Stimulated activated naive CD4-positive, alpha-beta T cell treated with Interleukin-2 at 50 U/mL for 16 hours (primary cell): ENCODE measurements around the gene CHN2.

Experiments
- DNase-seq: peaks from one replicate; lab custom pipeline; 2025; lab: John Stamatoyannopoulos, UW

CHN2 gene

DNA sequence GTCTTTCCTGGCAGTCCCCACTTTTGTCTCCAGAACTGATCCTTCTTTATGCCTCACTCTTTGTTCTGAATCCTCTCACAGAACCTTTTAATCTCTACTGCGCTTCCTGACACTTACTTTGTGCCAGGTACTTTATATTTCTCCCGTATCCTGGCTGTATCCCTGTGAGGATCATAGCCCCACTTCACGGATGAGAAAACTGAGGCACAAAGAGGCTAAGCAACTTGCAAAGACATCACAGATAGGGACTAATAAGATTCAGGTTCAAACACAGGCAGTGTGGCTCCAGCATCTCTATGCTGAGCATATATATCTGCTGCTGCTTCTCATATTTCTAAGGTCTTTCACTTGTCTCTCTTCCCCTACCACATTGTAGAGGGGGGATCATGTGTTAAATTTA is 116.7 kb downstream of the CHN2 start:
- DNase-seq: no peak

DNA sequence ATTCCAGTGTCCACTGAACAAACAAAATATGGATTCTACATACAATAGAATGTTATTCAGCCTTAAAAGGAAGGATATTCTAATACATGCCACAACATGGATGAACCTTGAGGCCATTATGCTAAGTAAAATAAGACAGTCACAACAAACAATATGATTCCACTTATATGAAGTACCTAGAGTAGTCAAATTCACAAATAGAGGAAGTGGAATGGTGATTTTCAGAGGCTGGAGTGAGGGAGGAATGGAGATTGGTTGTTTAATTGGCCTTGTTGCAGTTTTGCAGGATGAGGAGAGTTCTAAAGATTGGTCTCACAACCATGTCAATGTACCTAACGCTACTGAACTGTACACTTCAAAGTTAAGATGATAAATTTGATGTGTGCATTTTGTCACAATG is 119.6 kb downstream of the CHN2 start:
- no peak for DNase-seq

- DNase-seq: no peak
These were observed 120.7 kb downstream of the CHN2 start for GRCh38 chr7:29315122-29315891.

GRCh38 chr7:29315892-29316270 is 121.3 kb downstream of the CHN2 start:
- no peak for DNase-seq

DNA sequence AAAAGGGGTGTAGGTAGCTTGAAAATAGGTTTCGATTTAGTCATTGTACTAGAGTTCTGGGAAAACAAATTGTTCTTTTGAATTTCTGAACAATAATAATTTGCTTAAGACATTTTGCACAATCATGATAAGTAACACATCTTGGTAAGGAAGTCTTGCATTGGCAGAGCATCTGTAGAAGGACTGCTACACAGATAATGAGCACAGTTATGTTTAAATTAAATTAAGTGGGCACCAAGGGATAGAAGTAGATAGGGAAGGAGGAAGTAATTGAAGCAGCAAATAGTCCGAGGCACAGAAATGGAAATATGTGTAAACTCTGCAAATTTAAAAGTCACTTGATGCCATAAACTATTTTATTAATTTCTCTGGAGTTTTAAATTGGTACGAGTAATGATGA is 122.4 kb downstream of the CHN2 start:
- no peak for DNase-seq

GRCh38 chr7:29318853-29319718 is 124.5 kb downstream of the CHN2 start:
- no peak for DNase-seq

- DNase-seq: no peak
These were observed 125.3 kb downstream of the CHN2 start for GRCh38 chr7:29319719-29320521.

DNA sequence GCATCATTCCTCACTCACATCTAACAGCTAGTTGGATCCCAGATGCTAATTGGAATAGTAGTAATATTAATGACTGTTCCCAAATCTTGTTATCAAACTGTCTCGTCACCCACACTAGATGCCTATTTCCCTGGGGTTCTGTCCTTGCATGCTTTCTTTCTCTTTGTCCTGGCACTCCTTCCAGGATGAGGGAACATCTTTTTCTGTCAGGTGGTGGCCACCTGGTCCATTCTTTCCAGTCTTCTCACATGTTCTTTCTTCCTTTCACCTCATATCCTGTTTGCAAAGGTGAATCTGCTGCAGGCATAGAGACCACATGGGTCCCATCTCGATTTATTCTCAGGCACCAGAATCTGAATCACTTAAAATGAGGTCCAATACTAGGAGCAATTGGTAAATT is 126.0 kb downstream of the CHN2 start:
- no peak for DNase-seq

DNA sequence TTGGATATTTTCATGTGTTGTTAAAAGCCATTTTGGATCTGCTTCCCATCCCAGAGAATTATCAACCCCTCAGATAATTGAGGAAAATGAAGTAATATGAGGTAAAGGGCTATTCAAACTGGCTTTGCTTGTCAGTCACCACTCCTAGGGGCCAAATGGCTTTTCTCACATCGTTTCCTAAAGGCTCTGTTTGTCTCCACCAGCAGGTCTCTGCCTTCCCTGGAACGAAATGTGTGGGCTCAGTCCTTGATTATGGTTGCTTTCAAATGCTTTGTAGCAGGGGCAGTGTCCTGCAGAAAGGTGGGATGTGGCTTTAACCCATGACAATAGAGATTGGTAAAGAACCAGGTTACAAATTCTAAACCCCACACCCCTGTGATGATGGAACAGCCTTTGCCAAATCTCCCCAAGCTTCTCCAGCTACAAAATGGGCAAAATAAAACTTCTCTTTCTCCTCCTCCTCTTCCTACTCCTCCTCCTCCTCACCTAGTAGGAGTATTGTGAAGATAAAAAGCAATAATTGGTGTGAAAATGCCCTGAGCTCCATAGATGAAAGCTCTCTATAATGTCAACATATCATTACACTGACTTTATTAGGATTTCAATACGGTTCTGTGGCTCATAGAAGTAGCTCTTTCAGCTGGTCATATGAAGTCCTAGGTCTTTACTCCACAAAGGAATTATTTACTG is 127.6 kb downstream of the CHN2 start:
- no peak for DNase-seq

DNA sequence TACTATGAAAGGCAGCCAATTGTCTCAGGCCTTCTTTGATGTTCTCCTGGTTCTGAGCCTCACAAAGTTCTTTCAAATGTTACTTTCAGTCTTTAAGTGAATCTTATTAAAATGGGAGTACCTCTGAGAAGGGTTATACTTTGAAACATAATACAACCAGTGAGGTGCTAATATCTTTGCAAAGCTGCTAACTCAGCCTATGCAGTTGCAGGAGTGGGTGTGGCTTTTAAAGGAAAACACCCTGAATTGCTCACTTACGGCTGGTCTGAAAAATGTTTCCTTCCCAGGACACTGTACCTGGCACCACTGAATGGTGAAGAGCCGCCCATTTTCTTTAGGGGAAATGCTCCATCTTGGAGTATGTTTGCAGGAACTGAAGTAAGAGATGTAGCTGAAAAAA is 130.9 kb downstream of the CHN2 start:
- no peak for DNase-seq

GRCh38 chr7:29326864-29327263 is 132.3 kb downstream of the CHN2 start:
- no peak for DNase-seq

- DNase-seq: no peak
These were observed 132.9 kb downstream of the CHN2 start for GRCh38 chr7:29327455-29327854.

DNA sequence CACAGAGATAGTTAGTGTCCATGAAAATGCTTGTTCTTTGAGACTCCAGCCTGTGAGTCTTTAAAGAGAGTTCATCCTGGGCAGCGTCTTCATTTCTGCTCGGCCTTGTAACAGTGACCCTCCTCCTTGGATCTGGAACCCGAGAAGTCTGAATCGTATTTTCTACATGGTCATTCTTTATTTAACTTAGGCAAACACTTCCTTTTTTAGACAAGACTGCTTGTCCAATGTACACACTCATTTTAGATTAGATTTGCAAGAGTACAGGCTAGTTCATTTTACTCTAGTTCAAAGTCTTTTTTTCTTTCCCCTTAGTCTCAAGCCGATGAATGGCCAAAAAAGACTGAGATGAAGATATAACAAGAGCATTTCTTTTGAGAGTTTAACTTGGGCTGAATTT is 133.5 kb downstream of the CHN2 start:
- DNase-seq: no peak

DNA sequence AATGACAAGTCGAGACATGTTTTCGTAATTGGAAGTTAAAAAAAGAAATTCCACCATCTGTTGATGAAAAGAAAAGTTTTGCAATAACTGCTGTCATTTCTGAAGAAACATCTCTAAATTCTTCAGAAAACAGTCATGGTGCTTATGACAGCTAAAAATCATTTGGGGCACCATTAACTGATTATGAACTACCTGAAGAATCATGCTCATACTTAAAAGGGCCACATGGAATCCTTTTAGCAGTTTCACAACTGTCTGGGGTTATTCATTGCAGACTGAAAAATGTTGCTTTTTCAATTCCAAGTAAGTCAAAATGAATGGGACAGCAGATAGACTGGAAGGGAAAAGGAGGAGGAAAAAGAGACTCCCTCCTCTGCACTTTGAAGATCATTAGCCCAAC is 134.2 kb downstream of the CHN2 start:
- no peak for DNase-seq

GRCh38 chr7:29329686-29330085 is 135.1 kb downstream of the CHN2 start:
- DNase-seq: no peak

GRCh38 chr7:29330136-29330535 is 135.6 kb downstream of the CHN2 start:
- no peak for DNase-seq

DNA sequence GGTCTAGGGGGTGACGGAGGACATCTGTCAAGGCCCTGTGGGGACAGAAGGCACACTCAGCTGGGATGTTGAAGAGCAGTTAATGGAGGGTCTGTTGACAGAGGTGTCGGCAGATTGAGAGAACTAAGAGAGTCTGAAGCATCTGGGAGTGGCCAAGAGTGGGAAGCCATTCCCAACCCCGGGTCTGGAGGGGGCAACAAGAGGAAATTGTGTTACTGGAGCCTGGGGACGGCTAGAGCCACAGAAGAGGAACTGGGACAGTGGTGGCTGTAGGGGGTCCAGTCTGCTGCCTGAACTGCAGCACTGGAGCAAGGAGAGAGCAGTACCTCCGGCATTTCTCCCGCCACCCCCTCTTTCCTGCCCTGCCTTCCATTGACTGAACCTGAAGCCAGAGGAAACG is 136.6 kb downstream of the CHN2 start:
- DNase-seq: no peak

GRCh38 chr7:29332042-29332811 is 137.7 kb downstream of the CHN2 start:
- no peak for DNase-seq

DNA sequence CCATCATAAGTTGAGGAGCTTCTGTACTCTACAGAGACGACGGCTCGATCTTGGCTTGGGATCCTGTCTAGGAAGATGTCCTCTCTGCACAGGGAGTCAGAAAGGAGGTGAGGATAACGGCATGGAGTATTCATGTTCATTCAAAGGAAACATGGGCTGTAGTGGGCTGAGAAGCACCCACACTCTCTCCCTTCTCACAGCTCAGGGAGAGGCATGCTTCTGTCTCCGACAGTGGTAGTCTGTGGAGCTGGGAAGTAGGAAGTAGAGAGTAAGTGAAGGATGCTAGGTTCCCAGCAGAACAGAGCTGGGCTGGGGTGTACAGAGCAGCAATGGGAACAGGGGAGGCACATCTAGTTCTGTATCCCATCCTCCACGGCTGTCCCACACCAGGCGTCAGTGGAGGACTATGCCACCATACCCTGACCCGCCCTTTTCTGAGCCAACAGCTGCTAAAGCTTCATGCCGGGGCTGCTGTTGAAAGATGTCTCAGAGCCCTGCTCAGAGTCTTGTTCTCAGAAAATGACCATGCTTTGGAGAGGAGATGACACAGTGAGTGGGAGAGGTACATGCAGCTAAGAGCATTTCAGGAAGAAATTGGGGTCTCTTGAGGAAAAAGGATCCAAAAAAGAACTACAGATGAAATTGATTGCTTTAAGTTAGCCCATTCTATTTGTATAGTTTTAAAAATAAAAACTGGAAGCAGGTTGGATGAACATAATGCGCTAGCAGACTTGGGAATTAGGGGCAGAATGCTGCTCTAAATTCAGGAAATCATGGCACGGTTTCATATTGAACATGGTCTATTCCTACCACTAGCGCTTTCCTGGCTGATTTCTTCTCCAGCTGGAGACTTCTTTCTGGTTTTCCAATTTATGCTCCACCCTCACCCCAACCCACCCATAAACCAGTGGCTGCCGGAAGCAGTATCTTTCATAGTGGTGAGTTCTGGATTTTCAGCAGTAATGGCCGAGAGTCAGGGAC is 138.6 kb downstream of the CHN2 start:
- DNase-seq: no peak
